ENCODE measurements around the gene C8G. TPM values are rescaled to one million over a fixed set of nuclear protein-coding genes. Genes with fewer than 3 reads are reported as not detected.

C8G gene
- total and polyA plus RNA-seq, 9 of the 15 experiments (the other 6 are each of a cell fraction or from before 2014, with no cell fraction given) = 0.35 to 5.9 (median 2.7) TPM; not detected in 2

- peak overlapping the region; percentile 82 for H2AFZ ChIP-seq (ENCODE audit: low read depth, low read length)
- DNase-seq (ENCODE audit: extremely low read depth in 1 of 4, low spot score in 3 of 4) (no peak), FAIRE-seq (no peak), ATAC-seq (peak; percentile 12)
- 29% methylated on average over 29 of the region's 41 CpGs for WGBS (ENCODE audit: insufficient coverage, low coverage, missing lambda C conversion rate)
- CTCF ChIA-PET (ENCODE audit: low intra/inter-chr PET ratio) = no interaction called here
- no peaks in the 10 kb centered on the region for H3K36me3 ChIP-seq (ENCODE audit: control insufficient read depth, insufficient read depth, low read length)
- peak overlapping the region; percentile 44; the same call in 1 of the 3 replicates for H3K27ac ChIP-seq (ENCODE audit: extremely low read depth, low read depth, low read length)
- peak overlapping the region; percentile 25 to 89; a peak in 3 of 4 replicates for H3K9ac ChIP-seq (ENCODE audit: insufficient read depth in 1 of 2, low read depth in 2 of 2, low read length in 2 of 2)
- no peaks in the 10 kb centered on the region for H3K9me1 ChIP-seq (ENCODE audit: control insufficient read depth, insufficient read depth, low read length)
- peak overlapping the region; percentile 79 for H3K4me2 ChIP-seq (ENCODE audit: insufficient read depth, low read length)
- POLR2A ChIA-PET = interaction anchor here (0.6 to 1.5 kb wide), 3 partner anchors 10 to 107 kb away, joined by 3 to 5 read pairs (median 4); no protein-coding TSS in a partner anchor
- no peaks in the 10 kb centered on the region for H3K9me3 ChIP-seq (replicated peaks; ENCODE audit: control insufficient read depth, insufficient read depth, low read depth, low read length)
- no TSS peak for BruUV-seq (replicated peaks)
- no peaks in the 10 kb centered on the region for H4K20me1 ChIP-seq (replicated peaks; ENCODE audit: control insufficient read depth, insufficient read depth, low read length)
- H3K79me2 ChIP-seq (ENCODE audit: control insufficient read depth, insufficient read depth, low read length) = no peaks in the 10 kb centered on the region
- H3K4me3 ChIP-seq = peak overlapping the region; percentile 37
- H3K4me1 ChIP-seq (replicated peaks in 1 of 2; ENCODE audit: control insufficient read depth in 2 of 2, insufficient read depth in 2 of 2, low read length in 2 of 2) = peaks cover 9 to 95% of the 10 kb centered on the region in 2 experiments; a peak in 4 of 5 replicates
- intact Hi-C loops (cut with micrococcal nuclease) (no loop called here), in situ Hi-C loops (cut with MboI) (no loop called here)
- no peaks in the 10 kb centered on the region for H3K27me3 ChIP-seq (ENCODE audit: control insufficient read depth in 2 of 2, insufficient read depth in 2 of 2, low read length in 2 of 2)
- TF ChIP-seq ZNF217 (CRISPR knock-in tag; IDR thresholded peaks at IDR 0.05) = no peak
- TF ChIP-seq ZFX (CRISPR knock-in tag; IDR thresholded peaks at IDR 0.05) = peak; percentile 51
- no peak for TF ChIP-seq SMAD4 (CRISPR knock-in tag; conservative IDR thresholded peaks at IDR 0.05)
- TF ChIP-seq ZBTB1 (CRISPR knock-in tag; IDR thresholded peaks at IDR 0.05; ENCODE audit: borderline replicate concordance, low read depth) = no peak
- no peak for TF ChIP-seq ZNF444 (CRISPR knock-in tag; IDR thresholded peaks at IDR 0.05)
- no peak for TF ChIP-seq FOXM1 (IDR thresholded peaks at IDR 0.05; ENCODE audit: low read depth)
- TF ChIP-seq FOXM1 (CRISPR knock-in tag; IDR thresholded peaks at IDR 0.05; ENCODE audit: low read depth) = no peak
- TF ChIP-seq BDP1 (IDR thresholded peaks at IDR 0.05; ENCODE audit: insufficient read depth, insufficient read length) = no peak
- no peak for TF ChIP-seq SPI1 (IDR thresholded peaks at IDR 0.05; ENCODE audit: borderline replicate concordance, low read depth, low read length)
- TF ChIP-seq, protein P1, sequence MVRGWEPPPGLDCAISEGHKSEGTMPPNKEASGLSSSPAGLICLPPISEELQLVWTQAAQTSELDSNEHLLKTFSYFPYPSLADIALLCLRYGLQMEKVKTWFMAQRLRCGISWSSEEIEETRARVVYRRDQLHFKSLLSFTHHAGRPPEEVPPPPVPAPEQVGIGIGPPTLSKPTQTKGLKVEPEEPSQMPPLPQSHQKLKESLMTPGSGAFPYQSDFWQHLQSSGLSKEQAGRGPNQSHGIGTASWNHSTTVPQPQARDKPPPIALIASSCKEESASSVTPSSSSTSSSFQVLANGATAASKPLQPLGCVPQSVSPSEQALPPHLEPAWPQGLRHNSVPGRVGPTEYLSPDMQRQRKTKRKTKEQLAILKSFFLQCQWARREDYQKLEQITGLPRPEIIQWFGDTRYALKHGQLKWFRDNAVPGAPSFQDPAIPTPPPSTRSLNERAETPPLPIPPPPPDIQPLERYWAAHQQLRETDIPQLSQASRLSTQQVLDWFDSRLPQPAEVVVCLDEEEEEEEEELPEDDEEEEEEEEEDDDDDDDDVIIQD (CRISPR knock-in tag; IDR thresholded peaks at IDR 0.05) = no peak
- no peak for TF ChIP-seq FOXJ3 (CRISPR knock-in tag; IDR thresholded peaks at IDR 0.05)
- TF ChIP-seq CLOCK (CRISPR knock-in tag; IDR thresholded peaks at IDR 0.05; ENCODE audit: borderline replicate concordance) = no peak
- TF ChIP-seq SMARCA4 (IDR thresholded peaks at IDR 0.05) = no peak
- TF ChIP-seq ZEB2 (IDR thresholded peaks at IDR 0.05) = peak; percentile 65
- TF ChIP-seq PHF21A (IDR thresholded peaks at IDR 0.05; ENCODE audit: borderline replicate concordance, low read depth) = no peak
- TF ChIP-seq THAP12 (CRISPR knock-in tag; IDR thresholded peaks at IDR 0.05) = peak; percentile 58; the same call in 1 of the 2 replicates
Measured at GRCh38 chr9:136978865-136979544, 34.0 kb downstream of the C8G start.
